ENCODE data around the gene FAM120A.

DNA sequence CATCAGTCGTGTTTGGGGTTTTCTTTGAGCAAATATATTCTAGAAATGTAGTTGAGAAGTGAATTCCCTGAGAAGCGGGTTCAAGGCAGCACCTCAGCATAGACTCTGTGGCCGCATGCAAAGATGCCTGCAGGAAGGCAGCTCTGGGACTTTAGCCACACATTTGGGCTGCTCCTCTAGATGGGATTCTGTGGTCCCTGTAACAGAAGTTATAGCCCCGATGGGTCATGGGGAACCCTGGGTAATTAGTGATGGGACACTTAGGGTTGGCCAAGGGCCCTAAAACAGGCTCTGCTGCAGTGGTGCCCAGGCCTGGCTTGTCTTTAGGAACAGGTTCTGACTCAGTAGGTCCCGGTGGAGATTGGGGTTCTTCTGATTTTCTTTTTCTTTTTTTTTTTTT, 161.7 kb downstream of the FAM120A start:
- TF ChIP-seq, protein P1, sequence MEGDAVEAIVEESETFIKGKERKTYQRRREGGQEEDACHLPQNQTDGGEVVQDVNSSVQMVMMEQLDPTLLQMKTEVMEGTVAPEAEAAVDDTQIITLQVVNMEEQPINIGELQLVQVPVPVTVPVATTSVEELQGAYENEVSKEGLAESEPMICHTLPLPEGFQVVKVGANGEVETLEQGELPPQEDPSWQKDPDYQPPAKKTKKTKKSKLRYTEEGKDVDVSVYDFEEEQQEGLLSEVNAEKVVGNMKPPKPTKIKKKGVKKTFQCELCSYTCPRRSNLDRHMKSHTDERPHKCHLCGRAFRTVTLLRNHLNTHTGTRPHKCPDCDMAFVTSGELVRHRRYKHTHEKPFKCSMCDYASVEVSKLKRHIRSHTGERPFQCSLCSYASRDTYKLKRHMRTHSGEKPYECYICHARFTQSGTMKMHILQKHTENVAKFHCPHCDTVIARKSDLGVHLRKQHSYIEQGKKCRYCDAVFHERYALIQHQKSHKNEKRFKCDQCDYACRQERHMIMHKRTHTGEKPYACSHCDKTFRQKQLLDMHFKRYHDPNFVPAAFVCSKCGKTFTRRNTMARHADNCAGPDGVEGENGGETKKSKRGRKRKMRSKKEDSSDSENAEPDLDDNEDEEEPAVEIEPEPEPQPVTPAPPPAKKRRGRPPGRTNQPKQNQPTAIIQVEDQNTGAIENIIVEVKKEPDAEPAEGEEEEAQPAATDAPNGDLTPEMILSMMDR (IDR thresholded peaks at IDR 0.05): no peak
- no peak for TF ChIP-seq POLR2AphosphoS5 (IDR thresholded peaks at IDR 0.05)
- TF ChIP-seq POLR2A (IDR thresholded peaks at IDR 0.05): no peak
- no peak for TF ChIP-seq EP300 (IDR thresholded peaks at IDR 0.05)
